NCI-H2227 (cell line): ENCODE measurements around the gene SEC24D.

Experiments
- DNase-seq: peaks from one replicate; lab custom pipeline; 2025; ENCODE audit not compliant: unreplicated experiment; lab: John Stamatoyannopoulos, UW

SEC24D gene

DNA sequence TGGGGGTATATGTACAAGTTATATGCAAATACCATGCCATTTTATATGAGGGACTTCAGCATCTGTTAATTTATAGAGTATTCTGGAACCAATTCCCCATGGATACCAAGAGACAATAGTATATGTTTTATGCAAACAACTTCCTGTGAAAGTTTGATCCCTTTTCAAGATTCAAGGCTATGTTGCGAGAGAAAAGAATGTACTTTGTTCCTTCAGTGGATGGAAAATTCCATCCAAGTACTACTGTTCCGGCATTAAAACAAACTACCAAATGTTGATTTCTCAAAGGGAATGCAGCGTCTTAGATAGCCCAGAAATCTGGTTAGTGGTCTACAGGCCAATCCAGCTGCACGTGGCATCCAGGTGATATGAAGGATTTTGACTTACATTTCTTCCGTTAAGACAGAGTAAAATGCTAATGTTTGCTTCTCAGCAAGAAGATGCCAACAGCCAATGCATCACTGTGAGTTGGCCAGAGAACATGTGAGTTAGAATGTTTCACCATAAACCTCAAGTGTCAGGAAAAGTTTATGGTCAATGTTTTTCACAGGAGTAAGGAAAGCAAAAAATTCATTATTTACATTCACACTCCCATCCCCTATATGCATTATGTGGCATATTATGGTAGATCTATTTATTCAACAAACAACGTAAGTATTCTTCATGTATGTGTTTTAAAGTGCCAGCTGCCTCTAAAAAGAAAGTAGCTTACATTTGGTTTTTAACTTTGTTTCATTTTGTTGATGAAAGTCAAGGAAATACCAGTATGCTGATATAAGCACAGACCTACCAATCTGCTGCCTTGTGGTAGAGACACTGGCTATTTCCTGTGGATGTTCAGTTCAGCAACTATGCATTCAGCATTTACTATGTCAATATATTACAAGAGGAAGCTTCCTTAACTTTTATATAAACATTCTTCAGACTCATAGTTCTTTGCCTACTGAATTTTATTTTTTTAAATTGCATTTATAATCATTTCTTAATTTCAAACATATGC lies 106.3 kb downstream of the SEC24D start:
- DNase-seq, result no peak

GRCh38 chr4:118727360-118727759 lies 108.6 kb downstream of the SEC24D start:
- DNase-seq, result no peak

- DNase-seq, result no peak
These were observed 112.6 kb downstream of the SEC24D start for GRCh38 chr4:118723369-118723768.

DNA sequence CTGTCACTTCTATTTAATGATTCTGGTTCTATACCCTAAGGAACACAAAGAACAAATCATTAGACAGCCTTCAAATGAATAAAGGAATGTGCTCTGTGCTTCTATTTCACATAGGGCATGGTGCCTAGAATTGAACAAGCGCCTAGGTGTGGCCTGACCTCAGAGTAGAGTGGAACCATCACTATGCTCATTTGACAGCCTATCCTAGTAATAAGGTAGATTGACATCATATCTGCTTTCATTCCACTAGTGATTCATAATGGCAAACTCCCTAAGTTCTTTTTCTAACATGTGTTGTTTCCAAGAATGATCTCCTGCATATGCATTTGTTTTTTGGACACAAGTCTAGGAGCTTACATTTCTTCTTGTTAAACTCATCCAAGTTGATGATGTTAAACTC lies 114.2 kb downstream of the SEC24D start:
- no peak for DNase-seq

DNA sequence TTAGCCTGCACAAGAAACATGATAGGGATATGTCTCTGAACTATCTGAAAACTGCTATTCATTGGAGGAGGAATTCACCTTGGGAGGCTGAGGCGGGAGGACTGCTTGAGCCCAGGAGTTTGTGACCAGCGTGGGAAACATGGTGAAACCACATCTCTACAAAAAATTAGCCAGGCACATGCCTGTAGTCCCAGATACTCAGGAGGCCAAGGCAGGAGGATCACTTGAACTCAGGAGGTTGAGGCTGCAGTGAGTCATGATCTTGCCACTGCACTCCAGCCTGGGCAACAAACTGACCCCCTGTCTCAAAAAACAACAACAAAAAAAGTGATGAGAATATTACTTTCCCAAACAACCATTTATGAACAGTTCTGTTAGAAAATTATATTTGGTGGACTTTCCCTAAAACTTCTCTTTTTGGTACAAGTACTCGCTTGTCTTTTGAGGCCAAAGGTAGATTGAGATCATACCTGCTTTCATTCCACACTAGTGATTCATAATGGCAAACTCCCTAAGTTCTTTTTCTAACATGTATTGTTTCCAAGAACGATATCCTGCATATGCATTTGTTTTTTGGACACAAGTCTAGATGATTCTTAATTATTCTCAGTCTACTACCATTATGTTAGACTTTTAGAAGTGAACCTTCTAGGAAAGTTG lies 117.3 kb downstream of the SEC24D start:
- DNase-seq, result no peak

GRCh38 chr4:118716304-118716703 lies 119.6 kb downstream of the SEC24D start:
- DNase-seq, result no peak

GRCh38 chr4:118714682-118715081 lies 121.2 kb downstream of the SEC24D start:
- no peak for DNase-seq

DNA sequence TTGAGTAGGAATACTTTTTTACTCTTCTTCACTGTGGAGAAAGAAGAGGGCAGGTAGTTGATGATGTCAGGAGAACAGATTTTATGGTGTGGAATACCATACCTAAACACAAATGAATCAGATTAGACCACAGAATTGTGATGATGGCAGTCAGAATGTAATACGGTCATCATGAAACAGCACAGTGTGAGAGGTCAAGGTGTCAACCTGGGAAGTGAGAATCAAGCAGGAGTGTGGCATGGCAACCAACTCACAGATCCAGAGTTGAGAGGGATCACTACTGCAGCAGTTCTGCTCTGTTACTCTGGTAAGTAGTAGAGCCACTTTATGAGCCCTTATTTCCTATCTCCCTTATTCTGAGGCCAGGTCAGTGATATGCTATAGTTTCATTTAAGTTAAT lies 123.1 kb downstream of the SEC24D start:
- DNase-seq, result no peak

GRCh38 chr4:118711052-118711451 lies 124.9 kb downstream of the SEC24D start:
- no peak for DNase-seq

DNA sequence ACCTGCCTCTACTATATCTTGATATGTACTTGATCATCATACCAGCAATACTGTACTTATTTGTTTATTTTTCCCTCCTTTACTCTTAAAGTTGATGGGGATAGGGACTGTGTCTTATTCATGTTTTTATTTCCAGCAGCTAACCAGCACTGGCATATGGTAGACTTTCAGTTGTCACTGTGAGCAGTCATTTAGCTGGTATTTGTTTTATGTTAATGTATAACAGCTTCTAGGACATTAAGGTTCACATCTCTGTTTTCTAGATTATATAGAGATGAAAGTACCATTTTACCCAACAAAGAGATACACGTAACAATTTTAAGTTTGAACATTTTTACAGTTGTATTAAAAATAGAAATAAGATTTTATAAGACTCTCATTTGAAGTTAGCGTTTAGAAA lies 132.8 kb downstream of the SEC24D start:
- DNase-seq, result no peak

GRCh38 chr4:118684873-118685811 lies 150.8 kb downstream of the SEC24D start, which contains the start of gene METTL14:
Gene METTL14, plus strand, starts transcription at chr4:118685392. Its CDS starts 143 bp downstream, at chr4:118685535.
- peak; percentile 94 for DNase-seq

- DNase-seq, result peak; percentile 17
These were observed 152.4 kb downstream of the SEC24D start for GRCh38 chr4:118683513-118683912.

DNA sequence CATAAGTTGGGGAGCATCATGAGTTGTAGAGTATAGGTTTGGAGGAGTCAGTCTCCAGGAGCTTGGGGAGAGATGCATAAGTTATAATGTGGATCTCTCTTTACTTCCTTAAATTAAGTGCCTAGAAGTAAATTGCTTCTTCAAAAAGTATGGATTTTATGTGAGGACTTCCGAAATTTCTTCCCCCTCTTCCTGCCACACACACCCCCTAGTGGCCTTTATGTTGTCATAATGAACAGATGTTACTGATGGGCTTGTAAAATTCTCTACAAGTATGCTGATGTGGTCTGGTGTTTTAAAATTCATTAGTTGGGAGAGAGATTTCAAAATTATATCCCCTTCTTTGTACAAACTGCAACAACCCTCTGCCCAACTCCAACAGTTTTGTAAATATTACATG lies 153.0 kb downstream of the SEC24D start:
- DNase-seq, result peak; percentile 28

GRCh38 chr4:118680808-118681207 lies 155.1 kb downstream of the SEC24D start:
- no peak for DNase-seq

GRCh38 chr4:118676128-118676527 lies 159.8 kb downstream of the SEC24D start:
- DNase-seq, result no peak
